Bronchial epithelial cell (primary cell): ENCODE results near the gene ETDC. TPM values are rescaled to one million over a fixed set of nuclear protein-coding genes. Genes with fewer than 3 reads are reported as not detected.

Source experiments
- DNase-seq: peaks from one replicate; pipeline ENCODE4 v3.0.0-alpha.2; 2010; ENCODE audit warnings: low read depth
- FAIRE-seq: peaks from 2 replicates; lab custom pipeline; 2011; peaks lifted over from hg19 to GRCh38; lab: Jason Lieb, UNC
- H3K27me3 ChIP-seq: 2 replicates; pipeline ENCODE4 v1.5.1; 2011; ENCODE audit warnings: low read length; ENCODE audit not compliant: control insufficient read depth, insufficient read depth
- H3K36me3 ChIP-seq: 2 replicates; pipeline ENCODE4 v1.5.1; 2011; ENCODE audit warnings: low read length; ENCODE audit not compliant: control insufficient read depth, insufficient read depth
- H3K4me3 ChIP-seq: 2 replicates; pipeline ENCODE4 v1.5.1; 2011; ENCODE audit warnings: mild to moderate bottlenecking, low read depth, low read length, control low read depth
- total RNA-seq: library from RNA; depleted of rRNA; stranded (reverse); fragments of >200 nt; gene quantifications from 2 replicates; pipeline ENCODE4 v1.2.1, GENCODE V29; 2014
- TF ChIP-seq, protein P1 (sequence below): IDR thresholded peaks from 2 replicates; pipeline ENCODE4 v1.5.1; 2011; ENCODE audit warnings: mild to moderate bottlenecking, moderate library complexity, low read length, control low read depth, inconsistent platforms; ENCODE audit not compliant: insufficient read depth, severe bottlenecking

ETDC gene
- total RNA-seq, 1 donor from 2014 or later = not detected

DNA sequence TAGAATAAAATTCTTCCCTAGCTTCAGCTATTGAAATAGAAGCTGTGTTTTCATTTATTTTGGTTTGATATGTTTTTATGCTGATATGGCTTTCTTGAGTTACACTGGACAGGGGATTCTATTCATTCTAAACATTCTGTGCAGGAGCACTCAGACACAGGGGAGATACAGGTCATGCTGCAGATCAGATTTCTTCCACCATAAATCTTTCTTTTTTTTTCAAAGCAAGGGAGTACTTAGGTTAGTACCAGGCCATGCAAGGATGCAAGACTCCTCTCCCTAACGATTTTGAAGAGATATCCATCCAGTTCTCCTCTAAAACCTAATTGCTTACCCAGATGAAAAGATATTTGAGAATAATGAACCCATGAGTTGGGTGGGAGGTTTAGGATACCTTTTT, 21.4 kb downstream of the ETDC start:
- TF ChIP-seq, protein P1, sequence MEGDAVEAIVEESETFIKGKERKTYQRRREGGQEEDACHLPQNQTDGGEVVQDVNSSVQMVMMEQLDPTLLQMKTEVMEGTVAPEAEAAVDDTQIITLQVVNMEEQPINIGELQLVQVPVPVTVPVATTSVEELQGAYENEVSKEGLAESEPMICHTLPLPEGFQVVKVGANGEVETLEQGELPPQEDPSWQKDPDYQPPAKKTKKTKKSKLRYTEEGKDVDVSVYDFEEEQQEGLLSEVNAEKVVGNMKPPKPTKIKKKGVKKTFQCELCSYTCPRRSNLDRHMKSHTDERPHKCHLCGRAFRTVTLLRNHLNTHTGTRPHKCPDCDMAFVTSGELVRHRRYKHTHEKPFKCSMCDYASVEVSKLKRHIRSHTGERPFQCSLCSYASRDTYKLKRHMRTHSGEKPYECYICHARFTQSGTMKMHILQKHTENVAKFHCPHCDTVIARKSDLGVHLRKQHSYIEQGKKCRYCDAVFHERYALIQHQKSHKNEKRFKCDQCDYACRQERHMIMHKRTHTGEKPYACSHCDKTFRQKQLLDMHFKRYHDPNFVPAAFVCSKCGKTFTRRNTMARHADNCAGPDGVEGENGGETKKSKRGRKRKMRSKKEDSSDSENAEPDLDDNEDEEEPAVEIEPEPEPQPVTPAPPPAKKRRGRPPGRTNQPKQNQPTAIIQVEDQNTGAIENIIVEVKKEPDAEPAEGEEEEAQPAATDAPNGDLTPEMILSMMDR = no peak
- FAIRE-seq (no peak), DNase-seq (no peak)
- Histone ChIP-seq H3K27me3 (no peaks in the 10 kb centered on the region), H3K4me3 (no peak overlapping the region), H3K36me3 (no peaks in the 10 kb centered on the region)

DNA sequence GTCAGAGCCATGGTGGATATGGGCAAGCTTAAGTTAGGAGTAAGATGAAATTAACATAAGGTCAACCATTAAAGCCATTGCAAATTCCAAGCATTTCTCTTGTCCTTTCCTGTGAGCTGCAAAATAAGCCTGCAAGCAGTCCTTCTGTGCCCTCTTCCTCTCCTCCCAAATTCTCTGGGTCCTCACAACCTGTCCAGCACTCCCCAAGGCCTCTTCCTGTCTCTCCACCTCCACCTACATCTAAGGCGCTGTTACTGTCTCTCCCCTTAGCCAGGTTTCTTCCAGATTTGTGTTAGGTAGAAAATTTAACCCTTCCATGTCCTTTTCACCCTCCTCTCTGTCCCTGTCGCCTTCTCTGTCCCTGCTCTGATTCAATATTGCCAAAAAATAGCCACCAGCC, 22.2 kb downstream of the ETDC start:
- DNase-seq = no peak
- no peaks in the 10 kb centered on the region for H3K36me3 ChIP-seq
- H3K27me3 ChIP-seq = no peaks in the 10 kb centered on the region
- FAIRE-seq = no peak
- TF ChIP-seq, protein P1 = no peak
- no peak overlapping the region for H3K4me3 ChIP-seq

DNA sequence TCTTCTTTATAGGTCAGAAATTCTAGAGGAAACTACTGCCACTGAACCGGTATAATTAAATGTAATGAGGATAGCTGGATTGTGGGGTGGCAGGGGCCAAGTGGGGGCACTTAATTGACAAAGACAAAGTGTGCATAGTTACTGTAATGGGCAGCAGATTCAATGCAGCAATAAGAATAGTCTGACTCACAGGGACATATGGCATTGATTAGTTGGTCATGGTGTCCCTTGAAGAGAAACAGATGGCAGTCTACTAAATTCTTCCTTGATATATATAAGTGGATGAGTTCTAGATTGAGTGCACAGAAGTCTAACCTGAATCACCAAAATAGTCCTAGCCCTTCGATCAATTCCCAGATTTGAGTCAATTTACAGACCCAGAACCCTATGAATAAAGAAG, 31.6 kb downstream of the ETDC start:
- TF ChIP-seq, protein P1 = no peak
- Histone ChIP-seq H3K36me3 (no peaks in the 10 kb centered on the region), H3K4me3 (no peak overlapping the region), H3K27me3 (no peaks in the 10 kb centered on the region)
- no peak for FAIRE-seq
- DNase-seq = no peak

- no peak for FAIRE-seq
Measured at GRCh38 chrX:135345107-135345589, 35.9 kb downstream of the ETDC start.

GRCh38 chrX:135346975-135347374, 37.7 kb downstream of the ETDC start:
- DNase-seq = no peak
- TF ChIP-seq, protein P1 = no peak
- H3K27me3 ChIP-seq = no peaks in the 10 kb centered on the region
- no peak for FAIRE-seq
- peaks cover 1% of the 10 kb centered on the region for H3K36me3 ChIP-seq
- H3K4me3 ChIP-seq = no peak overlapping the region

More at GRCh38 chrX:135345107-135345589, 35.9 kb downstream of the ETDC start:
- TF ChIP-seq, protein P1 = no peak
- Histone ChIP-seq H3K36me3 (peaks cover 1% of the 10 kb centered on the region), H3K4me3 (peak overlapping the region; percentile 68), H3K27me3 (no peaks in the 10 kb centered on the region)
- peak; percentile 3 for DNase-seq
